Gastroesophageal sphincter (tissue), 3 donors: Measurements from ENCODE around the gene ABL1.
A peak's percentile ranks its signal among the peaks of the same experiment; 100 is the strongest.

ENCODE experiments used
- POLR2A ChIP-seq, 2 donors: fragments of 450-650 bp; IDR thresholded peaks; one replicate each; pipeline ENCODE4 v1.6.1; 2017; ENCODE audit warnings: antibody characterized with exemption in 2 of 2, mild to moderate bottlenecking in 2 of 2, moderate library complexity in 1 of 2
- POLR2AphosphoS5 ChIP-seq: sonication (generic); formaldehyde crosslinking; IDR thresholded peaks from one replicate; pipeline ENCODE4 v1.6.1; 2017; ENCODE audit warnings: antibody characterized with exemption
- TF ChIP-seq, protein P1 (sequence below), 4 experiments: fragments of 200-600 bp in 2 of 4; fragments of 450-650 bp in 2 of 4; sonication (generic) in 1 of 4; IDR thresholded peaks; one replicate each; pipeline ENCODE4 v1.5.1; 2017 to 2019; ENCODE audit warnings: antibody characterized with exemption in 4 of 4, mild to moderate bottlenecking in 2 of 4, moderate library complexity in 2 of 4

- TF ChIP-seq, protein P1, sequence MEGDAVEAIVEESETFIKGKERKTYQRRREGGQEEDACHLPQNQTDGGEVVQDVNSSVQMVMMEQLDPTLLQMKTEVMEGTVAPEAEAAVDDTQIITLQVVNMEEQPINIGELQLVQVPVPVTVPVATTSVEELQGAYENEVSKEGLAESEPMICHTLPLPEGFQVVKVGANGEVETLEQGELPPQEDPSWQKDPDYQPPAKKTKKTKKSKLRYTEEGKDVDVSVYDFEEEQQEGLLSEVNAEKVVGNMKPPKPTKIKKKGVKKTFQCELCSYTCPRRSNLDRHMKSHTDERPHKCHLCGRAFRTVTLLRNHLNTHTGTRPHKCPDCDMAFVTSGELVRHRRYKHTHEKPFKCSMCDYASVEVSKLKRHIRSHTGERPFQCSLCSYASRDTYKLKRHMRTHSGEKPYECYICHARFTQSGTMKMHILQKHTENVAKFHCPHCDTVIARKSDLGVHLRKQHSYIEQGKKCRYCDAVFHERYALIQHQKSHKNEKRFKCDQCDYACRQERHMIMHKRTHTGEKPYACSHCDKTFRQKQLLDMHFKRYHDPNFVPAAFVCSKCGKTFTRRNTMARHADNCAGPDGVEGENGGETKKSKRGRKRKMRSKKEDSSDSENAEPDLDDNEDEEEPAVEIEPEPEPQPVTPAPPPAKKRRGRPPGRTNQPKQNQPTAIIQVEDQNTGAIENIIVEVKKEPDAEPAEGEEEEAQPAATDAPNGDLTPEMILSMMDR (IDR thresholded peaks at IDR 0.05) = no peak
- TF ChIP-seq POLR2AphosphoS5 = peak; percentile 44
- TF ChIP-seq POLR2A (IDR thresholded peaks at IDR 0.05) = no peak
Observed at GRCh38 chr9:130857864-130858738, 23.0 kb downstream of the ABL1 start.
